ENCODE measurements around the gene OR2T35.

OR2T35 gene

DNA sequence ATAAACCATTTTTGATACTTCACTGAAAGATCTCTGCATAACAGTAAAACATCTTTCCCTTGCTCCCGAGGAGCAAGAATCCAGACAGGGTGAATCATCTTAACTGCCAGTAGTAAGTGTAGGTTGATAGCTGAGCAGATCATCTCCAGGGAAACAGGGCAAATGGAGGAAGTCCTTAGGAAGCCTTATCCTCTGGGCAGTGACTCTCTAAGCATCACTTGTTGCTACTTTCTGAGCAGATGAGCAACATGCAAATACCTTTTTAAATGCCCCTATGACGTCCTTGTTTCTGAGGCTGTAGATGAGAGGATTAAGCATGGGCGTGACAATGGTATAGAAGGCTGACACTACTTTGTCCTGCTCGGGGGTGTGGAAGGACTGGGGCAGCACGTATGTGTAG, 19.1 kb downstream of the OR2T35 start:
- DNase-seq (ENCODE audit: low spot score), result no peak

- DNase-seq (ENCODE audit: low spot score), result no peak
These were observed 19.9 kb downstream of the OR2T35 start for GRCh38 chr1:248625166-248625565.

GRCh38 chr1:248622570-248623001, 22.5 kb downstream of the OR2T35 start:
- peak; percentile 63 for DNase-seq (ENCODE audit: low spot score)

- no peak for DNase-seq (ENCODE audit: low spot score)
These were observed 23.3 kb downstream of the OR2T35 start for GRCh38 chr1:248621770-248622169.

GRCh38 chr1:248618878-248619277, 26.2 kb downstream of the OR2T35 start:
- peak; percentile 18 for DNase-seq (ENCODE audit: low spot score)

DNA sequence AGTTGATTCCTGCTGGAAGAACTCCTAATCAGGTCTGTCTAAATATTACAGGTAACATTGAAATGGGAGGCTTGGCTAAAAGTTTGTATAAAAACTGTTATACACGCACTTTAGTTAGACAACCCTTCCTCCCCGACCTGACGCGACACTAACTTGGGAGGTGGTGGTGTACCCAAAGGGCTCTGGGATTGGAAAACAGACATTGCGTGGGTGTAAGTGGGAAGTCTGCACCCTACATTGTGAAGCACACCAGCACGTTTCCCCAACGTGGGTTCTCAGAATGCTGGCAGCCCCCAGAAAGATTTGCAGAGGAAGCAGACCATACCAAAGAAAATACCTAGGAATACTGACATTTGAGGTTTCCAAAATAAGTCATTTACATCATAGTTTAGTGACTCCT, 27.0 kb downstream of the OR2T35 start:
- no peak for DNase-seq (ENCODE audit: low spot score)

DNA sequence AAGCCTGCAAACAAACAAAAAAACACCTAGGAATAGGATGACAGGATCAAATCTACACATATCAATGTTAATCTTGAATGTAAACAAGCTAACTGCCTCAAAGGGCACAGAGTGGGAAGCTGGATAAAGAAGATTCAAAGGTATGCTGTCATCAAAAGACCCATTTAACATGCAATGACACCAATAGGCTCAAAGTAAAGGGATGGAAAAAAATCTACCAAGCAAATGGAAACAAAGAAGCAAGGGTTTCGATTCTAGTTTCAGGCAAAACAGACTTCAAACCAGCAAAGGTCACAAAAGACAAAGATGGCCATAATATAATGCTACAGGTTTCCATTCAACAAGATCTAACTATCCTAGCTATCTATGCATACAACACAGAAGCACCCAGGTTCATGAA, 31.3 kb downstream of the OR2T35 start:
- no peak for DNase-seq (ENCODE audit: low spot score)

DNA sequence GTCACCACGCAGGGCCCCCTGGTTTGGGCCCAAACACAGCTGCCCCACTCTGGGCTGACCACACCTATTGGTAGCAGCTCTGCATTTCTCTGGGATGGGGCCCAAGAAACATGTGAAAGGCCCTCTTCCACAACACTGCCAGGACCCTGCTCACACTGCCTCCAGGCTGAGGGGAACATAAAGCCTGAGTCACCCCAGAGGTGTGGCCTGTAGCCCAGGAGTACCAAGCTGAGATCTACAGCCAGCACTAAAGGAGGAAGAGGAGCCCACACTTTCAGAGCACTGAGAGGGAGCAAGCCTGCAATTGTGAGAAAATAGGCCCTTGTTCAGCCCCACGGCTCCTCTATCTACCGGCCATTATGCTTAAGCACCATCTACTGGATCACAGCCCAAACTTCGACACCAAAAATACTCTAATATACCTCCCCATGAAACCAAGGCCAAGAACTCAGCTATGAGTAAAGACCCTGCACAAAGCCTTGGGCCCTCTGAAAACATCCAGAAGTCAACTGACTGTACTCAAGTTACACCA, 33.1 kb downstream of the OR2T35 start:
- no peak for DNase-seq (ENCODE audit: low spot score)

- no peak for DNase-seq (ENCODE audit: low spot score)
These were observed 34.8 kb downstream of the OR2T35 start for GRCh38 chr1:248610301-248610700.

GRCh38 chr1:248599396-248599795, 45.7 kb downstream of the OR2T35 start:
- DNase-seq (ENCODE audit: low spot score), result no peak

DNA sequence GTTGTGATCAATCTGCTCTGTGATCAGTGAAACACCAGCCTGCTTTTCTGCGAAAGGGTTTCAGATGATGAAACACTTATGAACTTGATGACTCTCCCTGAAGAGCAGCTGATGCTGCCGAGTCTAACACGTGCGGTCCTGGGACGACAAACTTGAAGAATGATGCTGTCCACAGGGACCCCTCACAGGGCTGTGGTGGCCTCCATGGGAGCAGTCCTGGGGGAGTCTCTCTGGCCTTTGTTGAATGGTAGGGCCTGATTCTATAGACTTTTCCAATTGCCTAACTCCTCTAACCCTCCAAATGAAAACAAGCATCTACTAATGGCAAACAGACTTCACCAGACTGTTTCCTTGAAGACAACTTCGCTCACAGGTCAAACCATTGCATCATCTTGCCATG, 47.5 kb downstream of the OR2T35 start, which contains the start of gene OR2T10:
TSS of gene OR2T10 (minus strand) at position 112 of the 400 bp plus-strand sequence. CDS start 3,932 bp downstream, outside the sequence.
- no peak for DNase-seq (ENCODE audit: low spot score)

DNA sequence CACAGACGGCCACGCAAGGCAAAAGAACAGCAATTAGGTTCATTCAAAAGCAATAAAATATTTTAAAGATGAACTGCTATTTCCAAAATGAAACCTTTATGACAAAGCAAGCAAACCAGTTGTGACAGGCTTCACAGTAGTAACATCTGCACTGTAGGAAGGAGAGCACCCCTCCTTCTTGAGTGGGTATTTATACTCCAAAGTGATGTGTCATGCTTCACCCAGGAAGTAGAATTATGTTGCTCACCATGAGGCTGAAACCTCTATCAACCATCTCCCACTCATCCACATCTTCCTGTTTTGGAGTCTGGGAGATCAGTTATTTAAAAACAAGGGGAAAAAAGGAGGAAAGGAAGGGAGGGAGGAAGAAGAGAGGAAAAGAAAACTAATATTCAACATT, 48.5 kb downstream of the OR2T35 start:
- no peak for DNase-seq (ENCODE audit: low spot score)

GRCh38 chr1:248593226-248593625, 51.9 kb downstream of the OR2T35 start:
- no peak for DNase-seq (ENCODE audit: low spot score)

DNA sequence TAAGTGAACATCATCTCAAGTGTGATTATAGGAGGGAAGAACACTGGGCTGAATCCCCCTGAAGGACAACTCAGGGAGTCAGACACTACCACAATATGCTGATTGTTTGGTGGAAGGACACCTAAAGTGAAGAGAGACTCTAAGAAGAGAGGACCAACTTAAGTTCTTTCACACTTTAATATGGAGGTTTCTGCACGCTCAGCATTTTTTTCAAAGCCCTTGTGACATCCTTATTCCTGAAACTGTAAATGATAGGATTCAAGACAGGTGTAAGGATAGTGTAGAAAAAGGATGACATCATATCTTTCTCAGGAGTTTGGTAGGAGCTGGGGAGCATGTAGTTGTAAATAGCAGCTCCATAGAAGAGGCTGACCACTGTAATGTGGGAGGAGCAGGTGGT, 52.4 kb downstream of the OR2T35 start:
- no peak for DNase-seq (ENCODE audit: low spot score)

GRCh38 chr1:248590055-248590454, 55.0 kb downstream of the OR2T35 start:
- DNase-seq (ENCODE audit: low spot score), result no peak

DNA sequence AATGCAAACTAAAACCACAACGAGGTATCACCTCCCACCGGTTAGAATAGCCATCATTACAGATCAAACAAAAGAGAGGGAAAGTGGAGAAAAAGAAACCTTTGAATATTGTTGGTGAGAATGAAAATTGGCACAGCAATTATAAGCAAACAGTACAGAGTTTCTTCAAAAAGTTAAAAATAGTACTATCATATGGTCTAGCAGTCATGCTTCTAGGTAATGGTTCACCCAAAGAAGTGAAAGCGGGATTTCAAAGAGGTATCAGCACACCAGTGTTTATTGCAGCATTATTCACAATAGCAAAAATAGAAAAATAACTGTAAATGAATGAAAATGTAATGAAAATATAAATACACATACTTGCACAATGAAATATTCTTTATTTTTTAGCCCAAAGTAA, 55.7 kb downstream of the OR2T35 start:
- no peak for DNase-seq (ENCODE audit: low spot score)

Data from germinal center (tissue), 1 donor.